Stimulated activated naive CD8-positive, alpha-beta T cell treated with anti-CD3 and anti-CD28 coated beads, Interleukin-15, amount 100 ng/mL, for 72 hours (primary cell): ENCODE data around the gene UBTD1.

Experiments used
- ATAC-seq: fragments of 150-1000 bp; cut with Tn5 transposase; 2 replicates; pipeline ENCODE4 v1.10.0; 2021; ENCODE audit warnings: mild to moderate bottlenecking, moderate library complexity
- DNase-seq, 2 donors: peaks; one replicate each; pipeline ENCODE4 v3.0.0; 2021 to 2022
- H3K27ac Mint-ChIP-seq, 2 donors: one replicate each; pipeline ENCODE4 v1.8.0; 2022; ENCODE audit warnings: mild to moderate bottlenecking in 2 of 2, mixed read lengths in 2 of 2, moderate library complexity in 2 of 2
- H3K27me3 Mint-ChIP-seq: one replicate; pipeline ENCODE4 v1.8.0; 2022; ENCODE audit warnings: mixed read lengths
- H3K4me1 Mint-ChIP-seq: one replicate; pipeline ENCODE4 v1.8.0; 2022; ENCODE audit warnings: mild to moderate bottlenecking, mixed read lengths
- H3K4me3 Mint-ChIP-seq, 2 donors: one replicate each; pipeline ENCODE4 v1.8.0; 2022; ENCODE audit warnings: mild to moderate bottlenecking in 2 of 2, mixed read lengths in 2 of 2, moderate library complexity in 1 of 2
- H3K9me3 Mint-ChIP-seq, 2 donors: one replicate each; pipeline ENCODE4 v1.8.0; 2022; ENCODE audit warnings: mixed read lengths in 2 of 2

UBTD1 gene

GRCh38 chr10:97612386-97612785 lies 113.7 kb downstream of the UBTD1 start:
- no peaks in the 10 kb centered on the region for H3K4me1 Mint-ChIP-seq
- H3K27ac Mint-ChIP-seq: no peak overlapping the region
- peaks cover under 1% of the 10 kb centered on the region for H3K27me3 Mint-ChIP-seq
- ATAC-seq (no peak), DNase-seq (no peak)
- no peak overlapping the region for H3K4me3 Mint-ChIP-seq
- no peaks in the 10 kb centered on the region for H3K9me3 Mint-ChIP-seq

GRCh38 chr10:97618285-97618684 lies 119.6 kb downstream of the UBTD1 start:
- Mint-ChIP-seq H3K4me1 (no peaks in the 10 kb centered on the region), H3K9me3 (no peaks in the 10 kb centered on the region), H3K27me3 (no peaks in the 10 kb centered on the region), H3K4me3 (no peak overlapping the region), H3K27ac (peak overlapping the region in 1 of 2 donors; percentile 67)
- no peak for ATAC-seq
- DNase-seq: no peak

GRCh38 chr10:97618733-97619132 lies 120.0 kb downstream of the UBTD1 start:
- Mint-ChIP-seq H3K4me3 (no peak overlapping the region), H3K27ac (peak overlapping the region in 1 of 2 donors; percentile 67), H3K27me3 (no peaks in the 10 kb centered on the region), H3K9me3 (no peaks in the 10 kb centered on the region), H3K4me1 (no peaks in the 10 kb centered on the region)
- no peak for DNase-seq
- ATAC-seq: no peak
